Testis (tissue), 2 donors: ENCODE data around the gene SLC41A3.

Experiments used
- CTCF ChIP-seq, 3 experiments: fragments of 450-650 bp in 2 of 3; fragments of 200-600 bp in 1 of 3; sonication (generic) in 1 of 3; IDR thresholded peaks; one replicate each; pipeline ENCODE4 v1.5.1; 2016 to 2019; ENCODE audit warnings: antibody characterized with exemption in 3 of 3, mild to moderate bottlenecking in 2 of 3, moderate library complexity in 1 of 3
- POLR2A ChIP-seq: fragments of 450-650 bp; IDR thresholded peaks from one replicate; pipeline ENCODE4 v1.6.1; 2017; ENCODE audit warnings: antibody characterized with exemption, mild to moderate bottlenecking, moderate library complexity

- TF ChIP-seq POLR2A (no peak), CTCF (IDR thresholded peaks at IDR 0.05) (no peak)
Measured at GRCh38 chr3:126026761-126027160, 57.2 kb downstream of the SLC41A3 start.
